HL-60 (cell line): ENCODE results near the gene TTN.

Experiments used
- CTCF ChIP-seq: IDR thresholded peaks from one replicate; pipeline ENCODE4 v1.5.1; 2011; ENCODE audit warnings: low read length, control low read depth, inconsistent platforms; ENCODE audit not compliant: insufficient read depth
- GABPA ChIP-seq: IDR thresholded peaks from 2 replicates; pipeline ENCODE4 v1.6.1; 2012; ENCODE audit warnings: low read depth
- POLR2AphosphoS5 ChIP-seq: IDR thresholded peaks from 2 replicates; pipeline ENCODE4 v1.6.1; 2012; ENCODE audit warnings: low read depth
- REST ChIP-seq: IDR thresholded peaks from 2 replicates; pipeline ENCODE4 v1.6.1; 2012; ENCODE audit warnings: low read depth; ENCODE audit not compliant: insufficient replicate concordance
- SPI1 ChIP-seq: IDR thresholded peaks from 2 replicates; pipeline ENCODE4 v1.6.1; 2012; ENCODE audit warnings: low read depth, mild to moderate bottlenecking, borderline replicate concordance

GRCh38 chr2:178811045-178811444 lies 3.8 kb upstream of the TTN start:
- no peak for TF ChIP-seq REST
- TF ChIP-seq CTCF: no peak
- no peak for TF ChIP-seq POLR2AphosphoS5
- no peak for TF ChIP-seq GABPA
- no peak for TF ChIP-seq SPI1
